H1 (cell line): ENCODE measurements around the gene RABL2B. TPM values are rescaled to one million over a fixed set of nuclear protein-coding genes. Genes with fewer than 3 reads are reported as not detected.

Source experiments
- CTCF ChIA-PET: fragments of 300-600 bp; sonication (Branson Sonifier 250); formaldehyde crosslinking; loops from one replicate; lab custom pipeline; 2021; ENCODE audit not compliant: partially characterized antibody; lab: Charles Lee
- POLR2A ChIA-PET: fragments of 300-600 bp; sonication (Branson Sonifier 250); formaldehyde crosslinking; loops from one replicate; lab custom pipeline; 2021; ENCODE audit warnings: inconsistent platforms; ENCODE audit not compliant: partially characterized antibody; lab: Charles Lee
- DNase-seq, 2 experiments: peaks; one replicate each; pipeline versions ENCODE4 v3.0.0 to v3.0.0-alpha.2; 2010 to 2022; ENCODE audit warnings: low spot score in 2 of 2, low read depth in 1 of 2, mixed read lengths in 1 of 2
- FAIRE-seq: peaks from 2 replicates; lab custom pipeline; 2011; peaks lifted over from hg19 to GRCh38; lab: Jason Lieb, UNC
- H2AFZ ChIP-seq: 2 replicates; pipeline ENCODE4 v1.8.1; 2012; ENCODE audit warnings: low read length, inconsistent platforms
- H2AK5ac ChIP-seq: 2 replicates; pipeline ENCODE4 v1.6.1; 2013; ENCODE audit warnings: low read depth, low read length
- H2BK120ac ChIP-seq: replicated peaks from 2 replicates; pipeline ENCODE3; 2013; ENCODE audit warnings: low read depth, low read length, inconsistent platforms
- H2BK12ac ChIP-seq: 2 replicates; pipeline ENCODE4 v1.6.1; 2013; ENCODE audit warnings: low read depth, low read length
- H2BK15ac ChIP-seq: 2 replicates; pipeline ENCODE4 v1.6.1; 2013; ENCODE audit warnings: low read length
- H2BK20ac ChIP-seq: 2 replicates; pipeline ENCODE4 v1.6.1; 2013; ENCODE audit warnings: low read length
- H2BK5ac ChIP-seq: 2 replicates; pipeline ENCODE4 v1.6.1; 2013; ENCODE audit warnings: low read depth, low read length
- H3K14ac ChIP-seq: 2 replicates; pipeline ENCODE4 v1.6.1; 2013; ENCODE audit warnings: inconsistent platforms; ENCODE audit not compliant: insufficient read length
- H3K18ac ChIP-seq: 2 replicates; pipeline ENCODE4 v1.6.1; 2013; ENCODE audit warnings: low read length; ENCODE audit errors: extremely low read depth
- H3K23ac ChIP-seq: 2 replicates; pipeline ENCODE4 v1.6.1; 2013; ENCODE audit warnings: inconsistent platforms; ENCODE audit not compliant: insufficient read length
- H3K23me2 ChIP-seq: 2 replicates; pipeline ENCODE4 v1.6.1; 2013; ENCODE audit warnings: low read depth, low read length
- H3K27ac ChIP-seq: 2 replicates; pipeline ENCODE4 v1.6.1; 2011; ENCODE audit warnings: low read depth, low read length, inconsistent platforms
- H3K27me3 ChIP-seq, 4 experiments: replicated peaks in 1 of 4; 1 replicate in 1 of 4; 2 replicates in 3 of 4; pipeline versions ENCODE4 v1.6.1 to v1.8.1; 2011 to 2013; ENCODE audit warnings: low read length in 3 of 4, mild to moderate bottlenecking in 3 of 4, inconsistent platforms in 2 of 4, mixed read lengths in 2 of 4, moderate library complexity in 1 of 4; ENCODE audit not compliant: control insufficient read depth in 3 of 4, insufficient read depth in 3 of 4; ENCODE audit errors: extremely low read depth in 1 of 4
- H3K36me3 ChIP-seq, 4 experiments: 2 replicates each; pipeline versions ENCODE4 v1.6.1 to v1.8.1; 2011 to 2013; ENCODE audit warnings: mild to moderate bottlenecking in 4 of 4, low read length in 3 of 4, moderate library complexity in 2 of 4, control low read depth in 1 of 4, inconsistent platforms in 1 of 4; ENCODE audit not compliant: insufficient read depth in 4 of 4, control insufficient read depth in 2 of 4
- H3K4ac ChIP-seq: replicated peaks from 2 replicates; pipeline ENCODE3; 2013; ENCODE audit warnings: low read length, low read depth, mixed read lengths, inconsistent platforms; ENCODE audit not compliant: insufficient read length
- H3K4me1 ChIP-seq, 4 experiments: replicated peaks in 1 of 4; 1 replicate in 1 of 4; 2 replicates in 3 of 4; pipeline versions ENCODE4 v1.6.1 to v1.8.1; 2011 to 2013; ENCODE audit warnings: low read length in 3 of 4, inconsistent platforms in 2 of 4, mixed read lengths in 1 of 4; ENCODE audit not compliant: insufficient read depth in 4 of 4, control insufficient read depth in 3 of 4
- H3K4me2 ChIP-seq, 2 experiments: 2 replicates each; pipeline versions ENCODE4 v1.6.1 to v1.8.1; 2011 to 2013; ENCODE audit warnings: low read depth in 2 of 2, low read length in 2 of 2, control low read depth in 1 of 2, inconsistent platforms in 1 of 2, mild to moderate bottlenecking in 1 of 2; ENCODE audit not compliant: insufficient read depth in 1 of 2
- H3K4me3 ChIP-seq, 4 experiments: fragments of 200-600, 300-600 bp in 1 of 4; sonication (generic), shearing (Covaris generic), sonication (Bioruptor Twin) in 1 of 4; 2 replicates each; pipeline versions ENCODE4 v1.5.1 to v1.8.1; 2011 to 2016; ENCODE audit warnings: low read length in 4 of 4, low read depth in 3 of 4, control low read depth in 2 of 4, inconsistent platforms in 2 of 4, mild to moderate bottlenecking in 2 of 4, mixed read lengths in 1 of 4, moderate library complexity in 1 of 4; ENCODE audit not compliant: insufficient read depth in 2 of 4; ENCODE audit errors: extremely low read depth in 1 of 4
- H3K56ac ChIP-seq: replicated peaks from 2 replicates; pipeline ENCODE3; 2013; ENCODE audit warnings: low read depth, mild to moderate bottlenecking, mixed read lengths, low read length, inconsistent platforms; ENCODE audit not compliant: insufficient read length
- H3K79me1 ChIP-seq: 2 replicates; pipeline ENCODE4 v1.6.1; 2013; ENCODE audit warnings: low read depth, low read length, control low read depth
- H3K79me2 ChIP-seq, 2 experiments: 2 replicates each; pipeline versions ENCODE4 v1.6.1 to v1.8.1; 2012 to 2013; ENCODE audit warnings: low read length in 2 of 2, mild to moderate bottlenecking in 2 of 2, inconsistent platforms in 1 of 2; ENCODE audit not compliant: insufficient read depth in 2 of 2, control insufficient read depth in 1 of 2
- H3K9ac ChIP-seq, 4 experiments: replicated peaks in 1 of 4; 1 replicate in 1 of 4; 2 replicates in 3 of 4; pipeline versions ENCODE4 v1.6.1 to v1.8.1; 2011 to 2013; ENCODE audit warnings: low read depth in 3 of 4, low read length in 3 of 4, control low read depth in 2 of 4, mild to moderate bottlenecking in 2 of 4, moderate library complexity in 2 of 4, inconsistent platforms in 1 of 4; ENCODE audit errors: extremely low read depth in 1 of 4
- H3K9me3 ChIP-seq, 2 experiments: 2 replicates each; pipeline versions ENCODE4 v1.6.1 to v1.8.1; 2012 to 2013; ENCODE audit warnings: mild to moderate bottlenecking in 2 of 2, moderate library complexity in 2 of 2, control low read depth in 1 of 2, inconsistent platforms in 1 of 2, low read depth in 1 of 2, low read length in 1 of 2, mixed read lengths in 1 of 2; ENCODE audit not compliant: insufficient read depth in 2 of 2
- H4K20me1 ChIP-seq, 2 experiments: replicated peaks in 1 of 2; 2 replicates each; pipeline versions ENCODE3 to v1.8.1; 2011 to 2013; ENCODE audit warnings: inconsistent platforms in 2 of 2, low read length in 2 of 2, mild to moderate bottlenecking in 1 of 2; ENCODE audit not compliant: insufficient read depth in 2 of 2, control insufficient read depth in 1 of 2
- H4K5ac ChIP-seq: 2 replicates; pipeline ENCODE4 v1.6.1; 2013; ENCODE audit warnings: low read length, low read depth, mixed read lengths, inconsistent platforms; ENCODE audit not compliant: insufficient read length
- H4K8ac ChIP-seq: 2 replicates; pipeline ENCODE4 v1.8.0; 2013; ENCODE audit warnings: mild to moderate bottlenecking, moderate library complexity, low read length, inconsistent platforms; ENCODE audit not compliant: insufficient read depth; ENCODE audit errors: extremely low read depth
- H4K91ac ChIP-seq: replicated peaks from 2 replicates; pipeline ENCODE3; 2013; ENCODE audit warnings: low read length, mixed read lengths, inconsistent platforms; ENCODE audit not compliant: insufficient read length
- EGR1 ChIP-seq: IDR thresholded peaks from 2 replicates; pipeline ENCODE4 v1.6.1; 2011; ENCODE audit warnings: low read depth, low read length, borderline replicate concordance
- HDAC6 ChIP-seq: IDR thresholded peaks from one replicate; pipeline ENCODE4 v1.7.1; 2012; ENCODE audit warnings: low read depth, mild to moderate bottlenecking, inconsistent platforms, low read length, moderate library complexity
- PHF8 ChIP-seq: fragments of 200-600 bp; sonication (generic); conservative IDR thresholded peaks from 2 replicates; pipeline ENCODE4 v1.7.1; 2012; ENCODE audit warnings: low read depth, mild to moderate bottlenecking, inconsistent platforms, low read length, moderate library complexity
- SIX5 ChIP-seq: IDR thresholded peaks from 2 replicates; pipeline ENCODE4 v1.6.1; 2011; ENCODE audit warnings: mild to moderate bottlenecking, low read depth, low read length
- WGBS, 2 experiments: shearing (Covaris generic) in 1 of 2; methylation state at CpG; one replicate each; pipeline versions ENCODE4 v1.1.6 to v1.1.7; 2013 to 2015; ENCODE audit warnings: low lambda C conversion rate in 2 of 2, mixed read lengths in 2 of 2, inconsistent platforms in 1 of 2, low coverage in 1 of 2, missing lambda C conversion rate in 1 of 2; ENCODE audit not compliant: insufficient replicate concordance in 2 of 2, insufficient coverage in 1 of 2, insufficient read length in 1 of 2; ENCODE audit errors: extremely low coverage in 1 of 2, missing lambda C conversion rate in 1 of 2; 5-methylcytosine and 5-hydroxymethylcytosine counted together
- polyA plus RNA-seq, 7 experiments: library from polyadenylated mRNA; depleted of rRNA in 3 of 7; stranded (reverse) in 5 of 7; unstranded in 2 of 7; fragments of >200 nt in 5 of 7; fragments of 200-250 nt in 2 of 7; gene quantifications; 1 replicate in 5 of 7; 2 replicates in 1 of 7; 4 replicates in 1 of 7; pipeline versions ENCODE4 v1.2.1 to v1.2.3, GENCODE V29; 2011 to 2013; ENCODE audit warnings: missing spikeins in 2 of 7, mixed read lengths in 2 of 7
- total RNA-seq: library from RNA; stranded (reverse); fragmentation: NEBNext Ultra II Directional; extraction: Animal tissue kit (Norgen Biotek cat#: 25700); gene quantifications from 2 replicates; pipeline ENCODE4 v1.2.1, GENCODE V29; 2021

Gene RABL2B
- total and polyA plus RNA-seq, 2 of the 8 experiments (the other 6 are each of a cell fraction or from before 2014, with no cell fraction given), result 16.2 to 26.5 TPM

- peaks cover 0 to 5% (median 2%) of the 10 kb centered on the region in 4 experiments; a peak in 3 of 8 replicates for H3K36me3 ChIP-seq
- no peak overlapping the region for H2AK5ac ChIP-seq
- no peaks in the 10 kb centered on the region; the same call in none of the 2 replicates for H3K23me2 ChIP-seq
- H4K5ac ChIP-seq, result no peak overlapping the region
- no peak overlapping the region for H2BK120ac ChIP-seq
- H2BK20ac ChIP-seq, result no peak overlapping the region
- H3K23ac ChIP-seq, result no peak overlapping the region
- no peaks in the 10 kb centered on the region for H3K79me1 ChIP-seq
- H4K8ac ChIP-seq, result no peak overlapping the region
- WGBS, 2 experiments, result 90% methylated on average over 7 of the region's 7 CpGs; no CpG with 5 or more reads in 1 of the 2 experiments
- H4K20me1 ChIP-seq, result peaks cover 19 to 29% of the 10 kb centered on the region in 2 experiments
- H3K4me1 ChIP-seq, result peaks cover 0 to 7% (median 0%) of the 10 kb centered on the region in 4 experiments; a peak in 2 of 7 replicates
- no peak overlapping the region for H3K27ac ChIP-seq
- H3K4me2 ChIP-seq, result no peak overlapping the region
- H3K14ac ChIP-seq, result no peak overlapping the region
- H3K9me3 ChIP-seq, result no peaks in the 10 kb centered on the region
- H2BK5ac ChIP-seq, result no peak overlapping the region
- H2AFZ ChIP-seq, result no peak overlapping the region
- no peak overlapping the region for H3K18ac ChIP-seq
- no peak overlapping the region for H3K4me3 ChIP-seq
- H3K9ac ChIP-seq, result no peak overlapping the region
- ChIA-PET CTCF (interaction anchor here (0.8 to 3.2 kb wide), 10 partner anchors 12 to 297 kb away, joined by 3 to 14 read pairs (median 4); partner anchors contain the start of gene SCO2), POLR2A (no interaction called here)
- DNase-seq (no peak), FAIRE-seq (no peak)
- no peaks in the 10 kb centered on the region for H3K79me2 ChIP-seq
- no peak overlapping the region for H2BK15ac ChIP-seq
- no peak overlapping the region for H2BK12ac ChIP-seq
- no peak overlapping the region for H3K4ac ChIP-seq
- peaks cover 25 to 56% (median 45%) of the 10 kb centered on the region in 4 experiments for H3K27me3 ChIP-seq
- no peak overlapping the region for H4K91ac ChIP-seq
- H3K56ac ChIP-seq, result no peak overlapping the region
- TF ChIP-seq EGR1 (no peak), PHF8 (no peak), SIX5 (no peak), HDAC6 (no peak)
Observed at GRCh38 chr22:50725597-50725996, 57.8 kb downstream of the RABL2B start.
